Stomach (tissue), 4 donors: ENCODE results near the gene PRKCA.

Source experiments
- POLR2A ChIP-seq, 4 donors: fragments of 450-650 bp; IDR thresholded peaks; one replicate each; pipeline ENCODE4 v1.6.1; 2016; ENCODE audit warnings: antibody characterized with exemption in 4 of 4, control low read depth in 2 of 4, mild to moderate bottlenecking in 1 of 4, moderate library complexity in 1 of 4
- TF ChIP-seq, protein P1 (sequence below), 7 experiments: fragments of 450-650 bp in 4 of 7; fragments of 200-600 bp in 3 of 7; sonication (generic) in 3 of 7; IDR thresholded peaks; one replicate each; pipeline ENCODE4 v1.5.1; 2016 to 2019; ENCODE audit warnings: antibody characterized with exemption in 7 of 7, control low read depth in 2 of 7, mild to moderate bottlenecking in 1 of 7

DNA sequence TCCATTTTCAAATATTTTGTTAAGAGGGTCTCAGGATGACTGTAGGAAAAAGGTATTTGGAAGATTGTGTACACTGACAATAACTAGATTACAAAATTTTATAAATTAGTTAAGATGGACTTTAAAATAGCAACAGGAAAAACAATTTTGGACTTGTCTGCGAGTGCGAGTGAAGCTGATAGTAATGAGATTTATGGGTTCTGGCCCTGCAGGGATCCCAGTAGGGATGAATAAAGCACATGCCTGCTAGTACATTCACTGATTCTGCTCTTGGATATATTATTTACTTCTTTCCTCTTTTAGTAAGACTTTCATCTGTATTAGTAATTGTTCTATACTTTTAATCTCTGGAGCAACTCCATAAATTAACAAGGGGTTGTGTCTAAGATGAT, 28.2 kb downstream of the PRKCA start:
- TF ChIP-seq, protein P1, sequence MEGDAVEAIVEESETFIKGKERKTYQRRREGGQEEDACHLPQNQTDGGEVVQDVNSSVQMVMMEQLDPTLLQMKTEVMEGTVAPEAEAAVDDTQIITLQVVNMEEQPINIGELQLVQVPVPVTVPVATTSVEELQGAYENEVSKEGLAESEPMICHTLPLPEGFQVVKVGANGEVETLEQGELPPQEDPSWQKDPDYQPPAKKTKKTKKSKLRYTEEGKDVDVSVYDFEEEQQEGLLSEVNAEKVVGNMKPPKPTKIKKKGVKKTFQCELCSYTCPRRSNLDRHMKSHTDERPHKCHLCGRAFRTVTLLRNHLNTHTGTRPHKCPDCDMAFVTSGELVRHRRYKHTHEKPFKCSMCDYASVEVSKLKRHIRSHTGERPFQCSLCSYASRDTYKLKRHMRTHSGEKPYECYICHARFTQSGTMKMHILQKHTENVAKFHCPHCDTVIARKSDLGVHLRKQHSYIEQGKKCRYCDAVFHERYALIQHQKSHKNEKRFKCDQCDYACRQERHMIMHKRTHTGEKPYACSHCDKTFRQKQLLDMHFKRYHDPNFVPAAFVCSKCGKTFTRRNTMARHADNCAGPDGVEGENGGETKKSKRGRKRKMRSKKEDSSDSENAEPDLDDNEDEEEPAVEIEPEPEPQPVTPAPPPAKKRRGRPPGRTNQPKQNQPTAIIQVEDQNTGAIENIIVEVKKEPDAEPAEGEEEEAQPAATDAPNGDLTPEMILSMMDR (IDR thresholded peaks at IDR 0.05): no peak
- no peak for TF ChIP-seq POLR2A (IDR thresholded peaks at IDR 0.05)
